ENCODE results near the gene HLCS.
"Not testable (repeated sequence)": the region's sequence is repeated elsewhere in the genome, so short reads cannot be mapped to it uniquely, and the experiment has no call there.

Gene HLCS

DNA sequence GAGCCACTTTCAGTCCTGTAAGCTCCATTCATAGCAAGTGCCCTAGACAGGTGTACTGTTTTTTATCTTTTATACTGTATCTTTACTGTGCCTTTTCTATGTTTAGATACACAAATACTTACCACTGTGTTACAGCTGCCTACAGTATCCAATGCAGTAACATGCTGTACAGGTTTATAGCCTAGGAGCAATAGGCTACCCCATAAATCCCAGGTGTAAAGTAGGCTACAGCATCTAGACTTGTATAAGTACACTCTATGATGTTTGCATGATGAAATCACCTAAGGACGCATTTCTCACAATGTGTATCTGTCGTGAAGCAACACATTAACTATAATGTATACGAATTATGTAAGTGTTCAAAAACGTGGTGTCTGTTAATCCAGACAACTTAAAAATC, 10.7 kb downstream of the HLCS start:
- no peaks in the 10 kb centered on the region for H3K4me1 ChIP-seq (ENCODE audit: insufficient read depth, low read length, poor library complexity, severe bottlenecking)
- no peaks in the 10 kb centered on the region for H3K9me2 ChIP-seq (replicated peaks; ENCODE audit: low read depth, low read length)
- no peaks in the 10 kb centered on the region for H3K9me3 ChIP-seq (ENCODE audit: insufficient read depth, low read depth, low read length)
- H3K4me2 ChIP-seq (ENCODE audit: low read depth, low read length, poor library complexity, severe bottlenecking) = no peak overlapping the region
- TF ChIP-seq, protein P1, sequence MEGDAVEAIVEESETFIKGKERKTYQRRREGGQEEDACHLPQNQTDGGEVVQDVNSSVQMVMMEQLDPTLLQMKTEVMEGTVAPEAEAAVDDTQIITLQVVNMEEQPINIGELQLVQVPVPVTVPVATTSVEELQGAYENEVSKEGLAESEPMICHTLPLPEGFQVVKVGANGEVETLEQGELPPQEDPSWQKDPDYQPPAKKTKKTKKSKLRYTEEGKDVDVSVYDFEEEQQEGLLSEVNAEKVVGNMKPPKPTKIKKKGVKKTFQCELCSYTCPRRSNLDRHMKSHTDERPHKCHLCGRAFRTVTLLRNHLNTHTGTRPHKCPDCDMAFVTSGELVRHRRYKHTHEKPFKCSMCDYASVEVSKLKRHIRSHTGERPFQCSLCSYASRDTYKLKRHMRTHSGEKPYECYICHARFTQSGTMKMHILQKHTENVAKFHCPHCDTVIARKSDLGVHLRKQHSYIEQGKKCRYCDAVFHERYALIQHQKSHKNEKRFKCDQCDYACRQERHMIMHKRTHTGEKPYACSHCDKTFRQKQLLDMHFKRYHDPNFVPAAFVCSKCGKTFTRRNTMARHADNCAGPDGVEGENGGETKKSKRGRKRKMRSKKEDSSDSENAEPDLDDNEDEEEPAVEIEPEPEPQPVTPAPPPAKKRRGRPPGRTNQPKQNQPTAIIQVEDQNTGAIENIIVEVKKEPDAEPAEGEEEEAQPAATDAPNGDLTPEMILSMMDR (conservative IDR thresholded peaks at IDR 0.05; ENCODE audit: low read length) = no peak
- no peaks in the 10 kb centered on the region; the same call in 1 of the 2 replicates for H3K36me3 ChIP-seq (ENCODE audit: insufficient read depth, low read length)
- no peaks in the 10 kb centered on the region for H3K79me2 ChIP-seq (ENCODE audit: insufficient read depth, low read length)
- H3K4me3 ChIP-seq (ENCODE audit: low read length, poor library complexity, severe bottlenecking) = no peak overlapping the region
- no peak overlapping the region for H3K9ac ChIP-seq (ENCODE audit: low read depth, low read length, poor library complexity, severe bottlenecking)
- no peaks in the 10 kb centered on the region for H3K27me3 ChIP-seq (ENCODE audit: insufficient read depth, low read length, poor library complexity, severe bottlenecking)
- H3F3A ChIP-seq (ENCODE audit: low read depth) = no peaks in the 10 kb centered on the region
- no peak overlapping the region for H2AFZ ChIP-seq (ENCODE audit: low read length)
- H4K20me1 ChIP-seq (ENCODE audit: insufficient read depth, low read length, poor library complexity, severe bottlenecking) = no peaks in the 10 kb centered on the region

DNA sequence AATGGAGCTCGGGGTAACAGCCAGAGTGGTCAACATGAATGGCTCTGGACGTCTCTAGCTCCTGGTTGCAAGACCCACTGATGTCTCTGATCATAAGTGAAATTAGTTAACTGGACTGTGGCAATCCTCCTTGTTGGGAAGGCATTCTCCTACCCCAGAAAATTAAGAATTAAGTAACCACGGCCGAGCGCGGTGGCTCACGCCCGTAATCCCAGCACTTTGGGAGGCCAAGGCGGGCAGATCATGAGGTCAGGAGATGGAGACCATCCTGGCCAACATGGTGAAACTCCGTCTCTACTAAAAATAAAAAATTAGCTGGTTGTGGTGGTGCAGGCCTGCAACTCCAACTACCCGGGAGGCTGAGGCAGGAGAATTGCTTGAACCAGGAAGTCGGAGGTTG, 14.1 kb downstream of the HLCS start:
- not testable (repeated sequence) for H3F3A ChIP-seq (ENCODE audit: low read depth); H4K20me1 ChIP-seq (ENCODE audit: insufficient read depth, low read length, poor library complexity, severe bottlenecking)

DNA sequence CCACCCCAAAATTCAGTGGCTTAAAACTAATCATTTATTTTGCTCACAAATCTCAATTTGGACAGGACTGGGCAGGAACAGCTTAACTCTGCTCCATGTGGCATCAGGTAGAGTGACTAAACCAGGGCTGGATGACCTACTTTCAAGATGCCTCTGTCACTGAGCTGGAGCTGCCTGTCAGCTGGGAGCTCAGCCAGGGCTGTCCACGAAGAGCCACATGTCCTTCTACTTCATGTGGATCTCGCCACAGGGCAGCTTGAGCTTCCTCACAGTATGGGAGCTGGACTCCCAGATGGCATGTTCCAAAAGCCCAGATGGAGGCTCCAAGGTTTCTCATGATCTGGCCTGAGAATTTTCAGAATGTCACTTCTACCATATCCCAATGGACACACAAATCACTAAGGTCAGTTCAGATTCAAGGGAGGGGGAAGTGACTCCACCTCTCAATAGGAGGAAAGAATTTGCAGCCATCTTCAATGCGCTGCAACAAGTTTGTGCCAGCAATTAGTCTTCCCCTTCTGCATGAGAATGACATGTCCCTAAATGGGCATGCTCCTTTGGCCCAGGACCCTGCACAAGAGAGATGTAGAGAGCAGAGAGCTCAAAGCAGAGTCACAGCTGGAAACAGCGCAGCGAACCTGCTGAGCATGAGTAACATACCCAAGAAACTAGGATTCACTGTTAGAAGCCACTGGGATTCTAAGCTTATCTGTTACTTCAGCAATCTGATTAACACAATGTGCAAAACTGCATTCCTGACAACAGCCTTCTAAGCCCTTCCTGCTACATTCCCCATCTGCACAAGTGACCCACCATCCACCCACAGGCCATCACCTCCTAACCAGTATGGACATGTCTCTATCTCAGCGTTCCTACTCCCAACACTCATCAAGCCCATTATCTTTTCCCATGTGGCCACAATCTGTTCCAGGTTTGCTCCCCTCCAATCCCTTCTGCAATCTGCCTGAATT, 17.0 kb downstream of the HLCS start:
- no peaks in the 10 kb centered on the region; the same call in 1 of the 2 replicates for H3K36me3 ChIP-seq (ENCODE audit: insufficient read depth, low read length)
- H3K4me1 ChIP-seq (ENCODE audit: insufficient read depth, low read length, poor library complexity, severe bottlenecking) = no peaks in the 10 kb centered on the region
- no peak overlapping the region for H3K4me3 ChIP-seq (ENCODE audit: low read length, poor library complexity, severe bottlenecking)
- H3K79me2 ChIP-seq (ENCODE audit: insufficient read depth, low read length) = no peaks in the 10 kb centered on the region
- H2AFZ ChIP-seq (ENCODE audit: low read length) = no peak overlapping the region
- no peaks in the 10 kb centered on the region; the same call in 1 of the 2 replicates for H3F3A ChIP-seq (ENCODE audit: low read depth)
- H3K9me2 ChIP-seq (replicated peaks; ENCODE audit: low read depth, low read length) = no peaks in the 10 kb centered on the region
- H3K9ac ChIP-seq (ENCODE audit: low read depth, low read length, poor library complexity, severe bottlenecking) = no peak overlapping the region
- TF ChIP-seq, protein P1 (conservative IDR thresholded peaks at IDR 0.05; ENCODE audit: low read length) = no peak
- TF ChIP-seq EZH2phosphoT487 (IDR thresholded peaks at IDR 0.05; ENCODE audit: borderline replicate concordance) = no peak
- H3K9me3 ChIP-seq (ENCODE audit: insufficient read depth, low read depth, low read length) = no peaks in the 10 kb centered on the region
- no peaks in the 10 kb centered on the region for H4K20me1 ChIP-seq (ENCODE audit: insufficient read depth, low read length, poor library complexity, severe bottlenecking)
- H3K4me2 ChIP-seq (ENCODE audit: low read depth, low read length, poor library complexity, severe bottlenecking) = no peak overlapping the region
- H3K27me3 ChIP-seq (ENCODE audit: insufficient read depth, low read length, poor library complexity, severe bottlenecking) = no peaks in the 10 kb centered on the region

More for the DNA sequence above, 14.1 kb downstream of the HLCS start:
- not testable (repeated sequence) for H3K4me3 ChIP-seq (ENCODE audit: low read length, poor library complexity, severe bottlenecking); H3K9me3 ChIP-seq (ENCODE audit: insufficient read depth, low read depth, low read length); H2AFZ ChIP-seq (ENCODE audit: low read length); H3K27me3 ChIP-seq (ENCODE audit: insufficient read depth, low read length, poor library complexity, severe bottlenecking); H3K9ac ChIP-seq (ENCODE audit: low read depth, low read length, poor library complexity, severe bottlenecking); H3K36me3 ChIP-seq (ENCODE audit: insufficient read depth, low read length); H3K79me2 ChIP-seq (ENCODE audit: insufficient read depth, low read length); H3K4me1 ChIP-seq (ENCODE audit: insufficient read depth, low read length, poor library complexity, severe bottlenecking); H3K4me2 ChIP-seq (ENCODE audit: low read depth, low read length, poor library complexity, severe bottlenecking); H3K9me2 ChIP-seq (replicated peaks; ENCODE audit: low read depth, low read length)

Measured in Loucy (cell line).